Parathyroid adenoma (tissue), 2 donors: ENCODE data around the gene NBEAL2.

Experiments
- H2AFZ ChIP-seq: fragments of 300-600 bp; sonication (generic); one replicate; pipeline ENCODE4 v1.7.0; 2017; ENCODE audit warnings: antibody characterized with exemption, mild to moderate bottlenecking
- H3K27ac ChIP-seq: fragments of 300-600 bp; sonication (generic); one replicate; pipeline ENCODE4 v1.7.0; 2017
- H3K27me3 ChIP-seq: fragments of 300-600 bp; sonication (generic); one replicate; pipeline ENCODE4 v1.7.0; 2017; ENCODE audit warnings: low read length; ENCODE audit not compliant: control insufficient read depth, insufficient read depth
- H3K36me3 ChIP-seq: fragments of 300-600 bp; sonication (generic); one replicate; pipeline ENCODE4 v1.7.0; 2017; ENCODE audit warnings: low read length; ENCODE audit not compliant: control insufficient read depth, insufficient read depth
- H3K4me1 ChIP-seq: fragments of 300-600 bp; sonication (generic); one replicate; pipeline ENCODE4 v1.7.0; 2017; ENCODE audit warnings: control low read depth
- H3K4me2 ChIP-seq: fragments of 300-600 bp; sonication (generic); one replicate; pipeline ENCODE4 v1.7.0; 2017; ENCODE audit warnings: low read length
- H3K4me3 ChIP-seq: fragments of 300-600 bp; sonication (generic); one replicate; pipeline ENCODE4 v1.7.0; 2017; ENCODE audit warnings: low read depth, low read length
- H3K79me2 ChIP-seq: fragments of 300-600 bp; sonication (generic); one replicate; pipeline ENCODE4 v1.7.0; 2017; ENCODE audit warnings: control low read depth
- H3K9ac ChIP-seq: fragments of 300-600 bp; sonication (generic); one replicate; pipeline ENCODE4 v1.7.0; 2017; ENCODE audit warnings: mild to moderate bottlenecking
- H3K9me3 ChIP-seq: fragments of 300-600 bp; sonication (generic); one replicate; pipeline ENCODE4 v1.7.0; 2017; ENCODE audit warnings: low read length; ENCODE audit not compliant: control insufficient read depth
- CTCF ChIP-seq: fragments of 300-600 bp; sonication (generic); IDR thresholded peaks from one replicate; pipeline ENCODE4 v1.7.0; 2017; ENCODE audit warnings: antibody characterized with exemption, mild to moderate bottlenecking
- donor health status: primary hyperparathyroidism.

Gene NBEAL2

GRCh38 chr3:46993986-46994385, 14.5 kb downstream of the NBEAL2 start:
- Histone ChIP-seq H3K4me3 (no peak overlapping the region), H3K27me3 (no peaks in the 10 kb centered on the region), H3K36me3 (no peaks in the 10 kb centered on the region), H2AFZ (no peak overlapping the region), H3K4me2 (no peak overlapping the region), H3K79me2 (peaks cover 3% of the 10 kb centered on the region), H3K4me1 (peaks cover 5% of the 10 kb centered on the region), H3K9ac (no peak overlapping the region), H3K27ac (no peak overlapping the region), H3K9me3 (no peaks in the 10 kb centered on the region)
- no peak for TF ChIP-seq CTCF

DNA sequence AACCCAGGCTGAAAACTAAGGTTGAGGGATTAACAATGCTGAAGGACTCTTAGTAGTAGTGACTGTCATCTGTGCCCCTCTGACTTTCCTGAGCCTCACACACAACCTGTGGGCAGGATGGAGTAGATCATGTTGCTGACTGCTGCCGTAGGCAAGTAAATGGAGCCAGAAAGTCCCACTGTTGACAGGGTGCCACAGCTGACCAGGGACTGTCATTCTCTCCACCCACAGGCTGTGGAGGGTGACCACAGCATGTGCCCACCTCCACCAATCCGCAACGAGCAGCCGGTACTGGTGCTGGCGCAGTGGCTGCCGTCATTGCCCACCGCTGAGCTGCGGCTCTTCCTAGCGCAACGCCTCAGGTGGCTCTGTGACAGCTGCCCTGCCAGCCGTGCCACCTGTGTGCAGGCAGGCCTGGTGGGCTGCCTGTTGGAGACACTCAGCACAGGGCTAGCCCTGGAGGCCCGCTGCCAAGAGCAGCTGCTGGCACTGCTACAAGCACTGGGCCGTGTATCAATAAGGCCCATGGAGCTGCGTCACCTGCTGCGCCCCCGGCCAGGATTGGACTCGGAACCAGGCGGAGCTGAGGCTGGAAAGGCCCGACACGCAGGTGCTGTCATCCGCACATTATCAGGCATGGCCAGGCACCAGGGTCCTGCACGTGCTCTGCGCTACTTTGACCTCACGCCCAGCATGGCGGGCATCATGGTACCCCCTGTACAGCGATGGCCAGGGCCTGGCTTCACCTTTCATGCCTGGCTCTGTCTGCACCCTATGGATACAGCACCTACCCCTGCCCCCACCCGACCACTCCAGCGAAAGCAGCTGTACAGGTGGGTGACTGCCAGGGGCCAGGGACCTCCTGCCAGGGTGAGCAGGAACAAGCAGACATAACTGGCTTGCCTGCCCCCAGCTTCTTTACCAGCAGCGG, 15.6 kb downstream of the NBEAL2 start:
- Histone ChIP-seq H3K4me3 (no peak overlapping the region), H3K9me3 (no peaks in the 10 kb centered on the region), H3K9ac (no peak overlapping the region), H3K36me3 (no peaks in the 10 kb centered on the region), H3K4me2 (no peak overlapping the region), H3K79me2 (peaks cover 3% of the 10 kb centered on the region), H2AFZ (no peak overlapping the region), H3K4me1 (peaks cover 5% of the 10 kb centered on the region), H3K27me3 (no peaks in the 10 kb centered on the region), H3K27ac (no peak overlapping the region)
- no peak for TF ChIP-seq CTCF

DNA sequence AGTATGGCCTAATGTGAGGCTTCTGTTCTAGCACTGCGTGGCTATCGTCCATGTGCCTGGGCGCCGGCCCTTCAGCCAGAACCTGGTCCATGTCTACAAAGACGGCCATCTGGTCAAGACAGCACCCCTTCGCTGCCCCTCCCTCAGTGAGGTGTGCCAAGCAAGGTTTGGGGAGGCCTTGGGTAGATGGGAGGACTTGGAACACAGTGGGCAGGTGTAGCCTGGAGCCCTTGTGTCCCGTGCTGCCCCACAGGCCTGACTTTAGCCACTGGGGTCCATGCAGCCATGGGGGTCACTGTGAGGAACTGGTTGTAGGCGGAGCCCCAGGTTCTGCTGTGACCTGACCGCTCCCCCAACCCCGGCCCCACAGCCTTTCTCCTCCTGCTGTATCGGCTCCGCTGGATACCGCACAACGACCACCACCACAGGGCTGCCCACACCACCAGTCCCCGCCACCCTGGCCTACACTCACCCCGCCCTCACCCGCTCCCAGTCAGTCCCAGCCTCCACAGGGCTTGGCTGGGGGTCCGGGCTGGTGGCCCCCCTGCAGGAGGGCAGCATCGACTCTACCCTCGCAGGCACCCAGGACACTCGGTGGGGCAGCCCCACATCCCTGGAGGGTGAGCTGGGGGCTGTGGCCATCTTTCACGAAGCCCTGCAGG, 16.6 kb downstream of the NBEAL2 start:
- Histone ChIP-seq H3K27me3 (no peaks in the 10 kb centered on the region), H3K79me2 (peaks cover 3% of the 10 kb centered on the region), H3K9ac (no peak overlapping the region), H2AFZ (no peak overlapping the region), H3K36me3 (no peaks in the 10 kb centered on the region), H3K9me3 (no peaks in the 10 kb centered on the region), H3K27ac (no peak overlapping the region), H3K4me1 (peaks cover 5% of the 10 kb centered on the region), H3K4me2 (no peak overlapping the region), H3K4me3 (no peak overlapping the region)
- no peak for TF ChIP-seq CTCF

- Histone ChIP-seq H3K79me2 (peaks cover 3% of the 10 kb centered on the region), H3K36me3 (no peaks in the 10 kb centered on the region), H2AFZ (no peak overlapping the region), H3K9ac (no peak overlapping the region), H3K9me3 (no peaks in the 10 kb centered on the region), H3K4me2 (no peak overlapping the region), H3K27ac (no peak overlapping the region), H3K4me1 (peaks cover 5% of the 10 kb centered on the region), H3K27me3 (no peaks in the 10 kb centered on the region), H3K4me3 (no peak overlapping the region)
- no peak for TF ChIP-seq CTCF
Measured at GRCh38 chr3:46996689-46997452, 17.4 kb downstream of the NBEAL2 start.
